SK-N-SH treated with all-trans-retinoic acid at 6 μM for 48 hours (cell line): ENCODE results near the gene FGF5.

Source experiments
- ARNTL ChIP-seq: fragments of 450-650 bp; formaldehyde crosslinking; IDR thresholded peaks from 2 replicates; pipeline ENCODE4 v1.5.0; 2020; ENCODE audit warnings: low read depth, mild to moderate bottlenecking, moderate library complexity, borderline replicate concordance
- OSR1 ChIP-seq: fragments of 250-450 bp; sonication (Bioruptor Pico); IDR thresholded peaks from 2 replicates; pipeline ENCODE4 v1.8.0; 2022; ENCODE audit warnings: moderate library complexity, mild to moderate bottlenecking, inconsistent platforms
- ZFP30 ChIP-seq: fragments of 450-650 bp; formaldehyde crosslinking; IDR thresholded peaks from 2 replicates; pipeline ENCODE4 v1.5.0; 2022; ENCODE audit warnings: mild to moderate bottlenecking, moderate library complexity
- TF ChIP-seq, protein P1 (sequence below): fragments of 250-450 bp; sonication (Bioruptor Pico); IDR thresholded peaks from 2 replicates; pipeline ENCODE4 v1.5.1; 2021; ENCODE audit warnings: mild to moderate bottlenecking, moderate library complexity
- TF ChIP-seq, protein P2 (sequence below): fragments of 250-450 bp; sonication (Bioruptor Pico); IDR thresholded peaks from 2 replicates; pipeline ENCODE4 v1.5.0; 2020; ENCODE audit warnings: mild to moderate bottlenecking, moderate library complexity
- TF ChIP-seq, protein P3 (sequence below): fragments of 250-450 bp; sonication (Bioruptor Pico); IDR thresholded peaks from 2 replicates; pipeline ENCODE4 v1.8.0; 2020; ENCODE audit warnings: mild to moderate bottlenecking, moderate library complexity, borderline replicate concordance

DNA sequence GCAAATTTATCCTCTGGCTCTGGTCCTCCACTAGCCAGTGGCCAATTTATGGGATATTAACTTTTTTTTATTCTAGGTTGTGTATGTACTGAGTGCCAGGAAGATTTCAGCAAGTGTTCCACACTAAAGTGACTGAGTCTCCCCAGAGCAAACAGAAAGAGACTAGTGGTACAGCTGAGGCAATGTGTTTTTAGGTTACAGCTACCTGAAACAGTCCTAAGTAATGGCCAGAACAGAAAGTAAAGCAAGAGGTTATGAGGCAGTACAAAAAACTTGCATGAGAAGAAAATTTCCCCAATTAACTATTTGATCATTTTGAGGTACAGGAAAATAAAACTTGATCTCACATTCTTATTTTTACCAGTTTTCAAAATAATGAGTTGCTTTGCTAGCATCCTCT, 38.0 kb upstream of the FGF5 start:
- no peak for TF ChIP-seq ZFP30 (CRISPR knock-in tag)
- no peak for TF ChIP-seq ARNTL (CRISPR knock-in tag)
- TF ChIP-seq OSR1 (CRISPR knock-in tag): no peak
- TF ChIP-seq, protein P1, sequence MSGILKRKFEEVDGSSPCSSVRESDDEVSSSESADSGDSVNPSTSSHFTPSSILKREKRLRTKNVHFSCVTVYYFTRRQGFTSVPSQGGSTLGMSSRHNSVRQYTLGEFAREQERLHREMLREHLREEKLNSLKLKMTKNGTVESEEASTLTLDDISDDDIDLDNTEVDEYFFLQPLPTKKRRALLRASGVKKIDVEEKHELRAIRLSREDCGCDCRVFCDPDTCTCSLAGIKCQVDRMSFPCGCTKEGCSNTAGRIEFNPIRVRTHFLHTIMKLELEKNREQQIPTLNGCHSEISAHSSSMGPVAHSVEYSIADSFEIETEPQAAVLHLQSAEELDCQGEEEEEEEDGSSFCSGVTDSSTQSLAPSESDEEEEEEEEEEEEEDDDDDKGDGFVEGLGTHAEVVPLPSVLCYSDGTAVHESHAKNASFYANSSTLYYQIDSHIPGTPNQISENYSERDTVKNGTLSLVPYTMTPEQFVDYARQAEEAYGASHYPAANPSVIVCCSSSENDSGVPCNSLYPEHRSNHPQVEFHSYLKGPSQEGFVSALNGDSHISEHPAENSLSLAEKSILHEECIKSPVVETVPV (CRISPR knock-in tag): no peak
- TF ChIP-seq, protein P2, sequence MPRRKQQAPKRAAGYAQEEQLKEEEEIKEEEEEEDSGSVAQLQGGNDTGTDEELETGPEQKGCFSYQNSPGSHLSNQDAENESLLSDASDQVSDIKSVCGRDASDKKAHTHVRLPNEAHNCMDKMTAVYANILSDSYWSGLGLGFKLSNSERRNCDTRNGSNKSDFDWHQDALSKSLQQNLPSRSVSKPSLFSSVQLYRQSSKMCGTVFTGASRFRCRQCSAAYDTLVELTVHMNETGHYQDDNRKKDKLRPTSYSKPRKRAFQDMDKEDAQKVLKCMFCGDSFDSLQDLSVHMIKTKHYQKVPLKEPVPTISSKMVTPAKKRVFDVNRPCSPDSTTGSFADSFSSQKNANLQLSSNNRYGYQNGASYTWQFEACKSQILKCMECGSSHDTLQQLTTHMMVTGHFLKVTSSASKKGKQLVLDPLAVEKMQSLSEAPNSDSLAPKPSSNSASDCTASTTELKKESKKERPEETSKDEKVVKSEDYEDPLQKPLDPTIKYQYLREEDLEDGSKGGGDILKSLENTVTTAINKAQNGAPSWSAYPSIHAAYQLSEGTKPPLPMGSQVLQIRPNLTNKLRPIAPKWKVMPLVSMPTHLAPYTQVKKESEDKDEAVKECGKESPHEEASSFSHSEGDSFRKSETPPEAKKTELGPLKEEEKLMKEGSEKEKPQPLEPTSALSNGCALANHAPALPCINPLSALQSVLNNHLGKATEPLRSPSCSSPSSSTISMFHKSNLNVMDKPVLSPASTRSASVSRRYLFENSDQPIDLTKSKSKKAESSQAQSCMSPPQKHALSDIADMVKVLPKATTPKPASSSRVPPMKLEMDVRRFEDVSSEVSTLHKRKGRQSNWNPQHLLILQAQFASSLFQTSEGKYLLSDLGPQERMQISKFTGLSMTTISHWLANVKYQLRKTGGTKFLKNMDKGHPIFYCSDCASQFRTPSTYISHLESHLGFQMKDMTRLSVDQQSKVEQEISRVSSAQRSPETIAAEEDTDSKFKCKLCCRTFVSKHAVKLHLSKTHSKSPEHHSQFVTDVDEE (CRISPR knock-in tag): no peak
- TF ChIP-seq, protein P3, sequence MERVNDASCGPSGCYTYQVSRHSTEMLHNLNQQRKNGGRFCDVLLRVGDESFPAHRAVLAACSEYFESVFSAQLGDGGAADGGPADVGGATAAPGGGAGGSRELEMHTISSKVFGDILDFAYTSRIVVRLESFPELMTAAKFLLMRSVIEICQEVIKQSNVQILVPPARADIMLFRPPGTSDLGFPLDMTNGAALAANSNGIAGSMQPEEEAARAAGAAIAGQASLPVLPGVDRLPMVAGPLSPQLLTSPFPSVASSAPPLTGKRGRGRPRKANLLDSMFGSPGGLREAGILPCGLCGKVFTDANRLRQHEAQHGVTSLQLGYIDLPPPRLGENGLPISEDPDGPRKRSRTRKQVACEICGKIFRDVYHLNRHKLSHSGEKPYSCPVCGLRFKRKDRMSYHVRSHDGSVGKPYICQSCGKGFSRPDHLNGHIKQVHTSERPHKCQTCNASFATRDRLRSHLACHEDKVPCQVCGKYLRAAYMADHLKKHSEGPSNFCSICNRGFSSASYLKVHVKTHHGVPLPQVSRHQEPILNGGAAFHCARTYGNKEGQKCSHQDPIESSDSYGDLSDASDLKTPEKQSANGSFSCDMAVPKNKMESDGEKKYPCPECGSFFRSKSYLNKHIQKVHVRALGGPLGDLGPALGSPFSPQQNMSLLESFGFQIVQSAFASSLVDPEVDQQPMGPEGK (CRISPR knock-in tag): no peak
